HTR-8/SVneo (cell line): ENCODE measurements around the gene ADAMTSL1.

Source experiments
- DNase-seq: peaks from one replicate; pipeline ENCODE4 v3.0.0; 2011; ENCODE audit warnings: low spot score, mixed read lengths; ENCODE audit not compliant: insufficient read length
- FAIRE-seq: peaks from 2 replicates; lab custom pipeline; 2011; peaks lifted over from hg19 to GRCh38; lab: Jason Lieb, UNC

The ADAMTSL1 gene

DNA sequence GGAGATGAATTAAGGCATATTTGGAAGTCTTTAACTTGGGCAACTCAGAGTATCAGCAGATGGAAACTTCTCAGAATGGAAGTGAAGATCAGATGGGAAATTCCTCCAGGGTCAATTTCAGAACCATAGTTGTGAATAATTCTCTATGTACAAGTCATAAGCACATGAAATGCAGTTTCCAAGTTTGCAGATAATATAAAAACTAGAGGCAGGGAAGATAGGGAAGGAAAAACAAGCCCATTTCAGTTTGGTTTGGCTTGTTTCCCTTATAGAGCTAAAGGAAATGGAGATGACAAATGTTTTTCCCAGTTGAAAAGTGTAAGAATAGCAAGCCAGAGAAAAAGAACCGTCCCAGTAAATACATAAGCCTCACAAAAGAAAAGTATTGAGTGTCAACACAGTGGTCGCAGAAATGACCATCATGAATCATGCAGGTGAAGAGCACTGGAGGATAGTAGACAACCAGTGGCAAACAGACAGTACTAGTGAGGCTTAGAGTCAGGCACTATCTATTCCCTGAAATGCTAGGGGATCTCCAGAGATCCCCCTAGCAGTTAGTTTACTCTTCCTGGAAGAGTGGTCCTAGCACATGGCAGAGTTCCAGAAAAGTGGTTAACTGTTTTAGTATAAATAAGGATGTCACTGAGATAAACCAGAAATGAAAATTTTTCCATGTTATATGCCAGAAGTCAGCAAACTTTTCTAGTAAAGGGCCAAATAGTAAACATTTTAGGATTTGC, 313.1 kb downstream of the ADAMTSL1 start:
- DNase-seq = no peak
- no peak for FAIRE-seq

DNA sequence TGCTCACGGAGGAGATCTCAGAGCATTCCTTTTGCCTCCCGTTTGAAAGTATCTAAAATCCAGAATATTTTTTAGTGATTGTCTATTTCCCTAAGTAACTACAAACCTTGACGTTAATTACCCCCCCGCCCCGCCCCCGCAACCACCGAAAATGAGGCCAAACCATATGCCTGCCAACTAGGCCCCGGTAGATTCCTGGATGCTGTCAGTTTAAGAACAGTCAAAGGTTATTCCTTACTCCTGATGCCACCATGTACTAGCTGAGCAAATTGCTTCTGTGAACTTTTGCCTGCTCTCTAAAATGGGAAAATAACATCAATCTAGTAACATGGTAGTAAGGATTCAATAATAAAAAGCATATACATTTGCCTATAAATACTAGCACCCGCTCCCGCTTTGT, 314.3 kb downstream of the ADAMTSL1 start:
- FAIRE-seq (no peak), DNase-seq (no peak)

DNA sequence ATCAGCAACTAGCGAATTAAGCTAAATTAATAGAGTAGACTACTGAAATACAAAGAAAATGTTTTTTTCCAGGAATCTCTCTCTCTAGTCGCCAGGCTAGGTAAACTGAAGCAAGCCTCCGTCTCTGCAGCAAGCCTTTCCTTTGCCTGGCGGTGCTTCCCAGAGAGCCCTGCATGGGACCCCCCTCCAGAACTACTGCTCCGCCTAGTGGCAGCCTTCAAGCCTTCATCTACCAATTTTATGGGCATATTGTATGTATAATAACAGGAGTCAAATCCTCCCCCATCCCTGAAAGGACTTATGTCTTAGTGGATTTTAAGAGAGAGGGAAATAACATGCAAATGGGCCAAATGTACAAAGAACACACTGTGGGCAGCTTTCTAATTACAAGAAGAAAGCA, 317.1 kb downstream of the ADAMTSL1 start:
- FAIRE-seq (no peak), DNase-seq (peak; percentile 4)

DNA sequence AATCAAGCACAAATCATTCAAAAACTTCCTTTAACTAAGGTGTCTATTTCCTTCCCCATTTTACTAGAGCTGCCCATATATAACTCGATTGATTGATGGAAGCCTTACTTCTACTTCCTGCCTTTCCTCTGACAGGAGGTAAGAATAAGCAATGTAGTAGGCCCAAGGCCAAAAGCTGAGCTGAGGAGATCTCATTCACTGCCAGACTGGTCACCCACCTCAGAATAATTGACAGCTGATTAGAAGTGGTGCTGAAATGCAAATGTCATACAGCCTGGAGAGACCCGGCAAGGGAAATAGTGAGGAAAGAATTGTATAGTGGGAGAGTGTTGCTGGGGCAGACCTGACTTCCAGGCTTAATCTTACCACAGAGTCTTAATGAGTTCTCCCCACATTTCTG, 319.2 kb downstream of the ADAMTSL1 start:
- no peak for DNase-seq
- FAIRE-seq = no peak

DNA sequence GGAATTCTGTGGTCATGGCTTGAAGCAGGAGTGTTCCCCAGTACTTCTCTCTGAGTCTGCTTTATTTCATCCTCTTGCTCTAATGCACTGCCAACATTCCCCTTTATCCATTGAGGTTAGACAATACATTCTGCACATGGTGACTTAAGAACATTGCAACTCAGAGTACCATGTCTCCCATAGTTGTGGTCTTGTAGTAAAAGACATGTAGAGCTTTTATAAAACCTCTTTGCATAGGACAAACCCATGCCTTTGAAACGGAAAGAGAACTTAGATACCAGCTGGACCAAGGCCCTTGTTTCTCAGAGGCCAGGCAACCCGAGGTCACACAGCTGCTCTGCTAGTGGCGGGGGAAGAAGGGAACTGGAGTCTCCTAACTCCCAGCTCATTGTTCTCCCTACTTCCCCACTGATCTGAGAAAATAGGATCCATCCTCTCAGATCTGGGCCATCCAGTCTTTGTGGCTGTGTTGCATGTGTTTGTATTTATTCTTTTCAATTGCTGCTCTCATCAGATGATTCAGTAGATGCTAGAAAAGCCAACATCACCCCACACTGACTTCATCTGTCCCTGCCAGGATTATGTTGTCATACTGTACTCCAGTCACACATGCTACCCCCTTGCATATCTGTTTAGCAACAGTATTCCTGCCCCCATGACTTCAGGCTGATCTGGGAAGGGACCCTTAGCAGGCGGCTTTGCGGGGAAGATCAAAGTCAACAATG, 322.2 kb downstream of the ADAMTSL1 start:
- DNase-seq (no peak), FAIRE-seq (no peak)

DNA sequence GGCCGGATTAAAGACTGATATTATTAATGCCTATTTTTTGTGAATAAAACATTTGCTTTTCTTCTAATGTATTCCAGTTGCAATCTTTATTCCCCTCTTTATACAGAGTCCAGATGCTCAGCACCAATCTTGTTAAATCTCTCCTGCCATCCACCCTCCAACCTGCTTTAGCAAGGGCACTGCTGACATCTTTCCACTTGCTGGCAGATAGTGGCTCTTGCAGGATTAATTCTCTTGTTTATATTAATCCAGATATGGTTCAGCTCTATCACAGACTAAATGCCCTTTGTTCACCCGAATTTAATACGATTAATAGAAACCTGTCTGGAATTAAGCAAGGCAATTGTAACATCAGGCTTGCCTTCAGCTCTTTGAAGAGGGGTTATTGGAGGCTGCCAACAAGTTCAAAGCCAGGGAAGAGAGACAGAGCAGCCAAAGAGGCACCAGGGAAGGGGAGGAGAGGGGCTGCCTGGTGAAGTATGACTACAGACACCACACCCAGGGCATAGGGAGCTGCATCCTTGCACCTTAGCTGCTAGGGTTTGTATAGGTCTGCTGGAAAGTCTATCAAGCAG, 322.8 kb downstream of the ADAMTSL1 start:
- DNase-seq = no peak
- FAIRE-seq = no peak

DNA sequence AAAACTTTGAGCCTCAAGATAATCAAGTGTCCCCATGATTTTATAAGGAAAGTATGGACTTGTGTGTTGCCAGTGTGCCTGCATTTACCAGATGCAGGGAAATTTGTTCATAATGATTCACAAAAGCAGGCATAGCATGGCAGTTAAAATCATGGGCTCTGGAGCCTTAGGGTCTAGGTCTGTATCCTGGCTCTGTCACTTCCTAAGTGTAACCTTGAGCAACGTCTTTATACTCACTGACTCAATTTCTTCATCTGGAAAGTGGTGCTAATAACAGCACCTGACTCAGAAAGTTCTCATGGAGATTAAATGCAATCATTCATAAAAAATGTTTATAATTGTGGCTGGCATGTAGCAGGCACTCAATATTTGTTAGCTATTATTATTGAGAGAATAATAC, 324.2 kb downstream of the ADAMTSL1 start:
- DNase-seq = no peak

DNA sequence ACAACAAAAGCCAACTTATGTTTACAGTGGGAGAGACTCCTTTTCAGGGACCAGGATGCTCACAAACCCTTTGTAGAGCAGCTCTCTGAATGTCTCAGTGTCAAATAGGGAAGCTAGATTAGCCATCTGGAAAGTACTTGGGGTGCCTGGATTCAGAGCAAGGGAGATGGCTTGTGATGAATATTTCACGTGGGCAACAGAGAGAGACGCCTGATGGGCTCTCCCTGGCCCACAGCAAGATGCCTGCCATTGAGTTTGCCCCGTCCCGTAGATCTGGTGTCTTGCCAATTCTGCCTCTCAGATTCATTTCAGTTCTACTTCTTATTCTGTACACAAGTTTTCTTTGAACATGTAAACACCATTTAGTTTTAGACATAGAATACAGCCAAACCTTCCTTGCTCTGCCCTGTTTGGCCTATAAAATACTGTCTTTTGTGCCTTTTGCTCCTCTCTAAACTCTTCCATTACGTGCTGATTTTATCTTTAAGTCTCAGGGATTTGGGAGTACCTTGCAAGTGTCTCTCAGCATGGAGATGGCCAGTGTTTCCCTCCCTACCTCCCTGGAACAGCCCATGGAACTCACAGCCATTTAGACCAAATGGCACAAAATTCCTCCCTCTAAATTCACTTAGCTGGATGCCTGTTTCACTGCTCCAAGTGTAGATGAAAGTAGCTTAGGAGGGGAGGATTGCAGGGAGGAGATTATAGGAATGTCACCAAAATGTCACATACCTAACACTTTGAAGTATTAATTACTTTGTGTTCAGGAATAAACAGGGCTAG, 324.7 kb downstream of the ADAMTSL1 start:
- no peak for DNase-seq
- no peak for FAIRE-seq

More for the DNA sequence above, 324.2 kb downstream of the ADAMTSL1 start:
- no peak for FAIRE-seq

DNA sequence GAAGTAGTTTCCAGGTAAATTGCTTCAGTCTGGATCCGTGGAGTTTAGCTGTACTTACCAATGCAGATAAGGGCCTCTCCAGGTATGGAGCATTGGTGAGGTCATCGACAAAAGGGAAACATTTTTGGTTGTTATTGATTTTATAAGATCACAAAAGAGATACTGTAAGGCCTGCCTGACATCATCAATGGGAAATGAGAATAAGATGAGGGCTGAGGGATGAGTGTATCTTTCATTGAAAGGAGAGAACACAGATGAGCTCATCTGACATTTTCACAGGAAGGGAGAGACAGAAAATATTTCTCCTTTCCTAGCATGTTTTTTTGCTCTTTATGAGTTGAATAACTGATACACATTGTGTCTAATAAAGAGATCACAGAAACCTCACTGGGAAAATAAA, 325.5 kb downstream of the ADAMTSL1 start:
- no peak for FAIRE-seq
- DNase-seq = no peak

DNA sequence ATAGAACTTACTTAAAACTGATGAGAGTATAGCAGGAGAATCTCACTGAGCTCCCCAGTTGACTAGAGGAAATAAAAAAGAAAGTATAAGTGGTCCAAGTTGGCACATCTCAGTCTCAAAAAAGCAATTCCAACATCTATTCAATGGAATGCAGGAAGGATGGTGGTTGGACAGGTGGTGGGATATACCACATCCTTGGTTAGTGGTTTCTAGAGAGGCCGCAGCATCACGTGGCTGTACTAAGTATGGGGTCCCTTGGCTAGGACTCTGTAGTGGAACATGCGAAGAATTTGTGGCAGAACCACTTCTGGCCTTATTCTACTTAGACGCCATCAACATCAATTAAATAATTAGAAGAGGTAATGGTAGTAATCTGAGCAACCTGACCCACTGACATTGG, 326.6 kb downstream of the ADAMTSL1 start:
- no peak for FAIRE-seq

DNA sequence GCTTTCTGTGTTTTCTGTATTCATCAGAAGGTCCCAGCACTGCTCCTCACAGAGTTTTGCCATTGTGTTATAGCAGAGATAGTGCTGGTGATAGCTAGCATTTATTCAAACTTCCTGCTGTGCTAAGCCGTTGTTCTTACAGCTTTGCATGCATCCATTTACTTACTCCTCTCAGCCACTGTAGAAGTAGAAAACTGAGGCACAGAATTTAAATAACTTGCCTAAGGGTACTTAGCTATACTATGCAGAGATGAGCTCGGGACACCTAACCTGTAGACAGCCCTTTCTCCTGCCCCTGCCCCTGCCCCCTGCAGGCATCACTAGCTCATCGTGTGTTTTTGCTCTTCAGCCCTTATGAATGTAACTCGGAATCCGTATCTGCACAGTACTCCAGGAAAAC, 331.4 kb downstream of the ADAMTSL1 start:
- no peak for FAIRE-seq
- no peak for DNase-seq

More for the DNA sequence above, 326.6 kb downstream of the ADAMTSL1 start:
- DNase-seq = no peak

DNA sequence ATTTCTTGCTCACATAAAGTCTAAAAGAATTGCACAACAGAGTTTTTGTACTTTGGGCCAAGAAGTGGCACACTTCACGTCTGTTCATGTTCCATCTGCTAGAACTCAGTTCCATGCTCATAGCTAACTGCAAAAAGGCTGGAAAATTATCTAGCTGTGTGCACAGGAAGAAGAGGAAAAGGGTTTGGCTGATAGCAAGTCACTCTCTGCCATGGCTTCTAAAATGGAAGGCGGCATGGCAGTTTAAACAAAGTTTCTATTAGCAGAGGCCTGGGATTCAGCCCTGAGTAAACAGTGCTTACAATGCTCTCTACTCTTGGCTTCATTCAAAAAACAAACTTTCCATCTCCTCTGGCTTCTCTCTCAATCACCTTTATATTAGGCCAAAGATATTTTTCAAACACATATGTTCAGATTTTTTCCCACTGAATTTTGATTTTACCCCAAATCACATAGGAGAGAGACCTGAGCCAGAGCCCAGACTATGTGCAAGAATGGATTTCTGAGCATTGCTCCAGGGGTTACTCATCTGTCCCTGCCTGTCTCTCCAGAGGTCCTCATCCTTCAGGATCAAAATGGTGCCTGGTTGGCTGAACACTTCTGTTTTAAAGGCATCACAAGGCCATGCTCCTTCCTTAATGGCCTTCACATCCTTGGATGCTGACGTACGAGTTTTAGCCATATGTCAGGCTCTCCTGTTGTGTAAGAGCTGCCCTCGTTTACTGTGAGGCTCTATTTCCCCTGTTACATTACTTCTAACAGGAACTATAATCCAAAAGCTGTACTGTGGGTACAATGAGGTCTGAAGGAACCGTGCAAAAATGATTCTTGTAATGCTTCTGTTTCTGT, 332.5 kb downstream of the ADAMTSL1 start:
- FAIRE-seq (no peak), DNase-seq (no peak)

DNA sequence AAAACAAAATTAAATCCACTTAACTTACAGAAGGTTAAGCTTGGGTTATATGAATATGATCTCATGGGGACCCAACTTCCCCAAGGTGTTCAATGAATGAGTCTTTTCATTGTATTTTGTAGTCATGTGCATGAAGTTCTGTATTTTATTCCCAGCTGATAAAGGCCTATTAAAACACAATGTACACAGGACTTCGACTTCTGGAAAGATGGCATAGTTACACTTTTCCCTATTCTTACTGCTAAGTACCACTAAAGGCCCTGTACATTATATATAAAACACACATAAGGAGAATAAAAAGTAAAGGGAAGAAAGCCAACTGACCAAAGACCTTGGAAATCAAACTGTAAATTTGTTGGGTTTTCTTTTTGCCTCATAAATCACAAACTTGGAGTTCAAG, 336.6 kb downstream of the ADAMTSL1 start:
- DNase-seq (no peak), FAIRE-seq (no peak)

DNA sequence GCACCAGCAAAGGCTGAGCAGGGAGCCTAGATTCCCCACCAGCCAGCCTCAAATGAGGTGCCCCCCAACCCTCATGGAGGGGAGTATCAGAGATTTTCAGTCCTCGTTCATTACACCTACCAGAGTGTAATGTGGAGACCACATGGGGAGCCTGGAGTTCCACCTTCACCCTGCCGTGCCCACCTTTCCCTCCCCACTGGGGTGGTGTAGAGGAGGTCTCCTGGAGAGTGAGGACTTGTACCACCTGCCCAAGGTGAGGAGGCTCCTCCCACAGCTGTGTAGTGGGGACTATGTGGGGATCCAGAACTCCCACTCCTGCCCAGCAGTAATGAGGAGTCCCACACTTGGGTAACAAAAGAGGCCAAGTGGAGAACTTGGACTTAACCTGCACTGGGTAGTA, 337.2 kb downstream of the ADAMTSL1 start:
- FAIRE-seq = no peak
- DNase-seq = no peak

DNA sequence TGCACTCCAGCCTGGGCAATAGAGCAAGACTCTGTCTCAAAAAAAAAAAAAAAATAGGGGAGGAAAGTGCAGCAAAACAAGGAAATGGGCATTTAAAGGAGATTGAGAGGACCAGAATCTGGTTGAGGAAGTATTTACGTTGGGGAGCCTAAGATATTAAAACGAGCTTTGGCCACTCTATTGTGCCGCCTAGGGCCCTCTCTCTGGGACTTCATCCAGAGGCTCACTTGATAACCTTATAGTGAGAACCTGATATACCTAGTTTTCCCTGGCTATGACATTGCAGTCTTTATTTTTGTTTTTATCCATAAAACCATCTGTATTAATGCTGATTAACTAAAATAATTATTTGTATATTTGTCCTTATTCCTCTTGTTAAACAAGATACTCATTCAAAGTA, 345.5 kb downstream of the ADAMTSL1 start:
- FAIRE-seq = no peak
- no peak for DNase-seq

DNA sequence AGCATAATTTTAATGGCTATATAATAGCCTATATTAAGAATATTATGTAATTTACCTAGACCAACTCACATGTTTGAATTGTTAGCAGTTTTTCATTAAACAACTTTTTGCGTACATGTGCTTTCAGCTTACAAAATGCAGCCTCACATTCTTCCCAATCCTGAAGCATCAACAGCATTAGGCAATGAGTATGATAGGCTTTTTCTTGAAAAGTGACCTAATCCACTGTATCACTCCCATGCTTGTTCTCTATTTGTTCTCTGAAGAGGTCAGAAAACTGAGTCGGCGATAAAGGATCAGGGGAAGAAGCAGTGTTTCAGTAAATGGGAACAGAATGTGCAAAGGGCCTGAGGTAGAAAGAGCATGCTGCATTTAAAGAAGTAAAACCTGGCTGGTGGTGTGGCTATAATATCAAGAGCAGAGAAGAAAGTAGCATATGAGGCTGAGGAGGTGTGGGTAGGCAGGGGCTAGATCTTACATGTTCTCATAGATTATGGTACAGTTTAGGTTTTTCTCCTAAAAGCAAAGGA, 346.7 kb downstream of the ADAMTSL1 start:
- no peak for FAIRE-seq

DNA sequence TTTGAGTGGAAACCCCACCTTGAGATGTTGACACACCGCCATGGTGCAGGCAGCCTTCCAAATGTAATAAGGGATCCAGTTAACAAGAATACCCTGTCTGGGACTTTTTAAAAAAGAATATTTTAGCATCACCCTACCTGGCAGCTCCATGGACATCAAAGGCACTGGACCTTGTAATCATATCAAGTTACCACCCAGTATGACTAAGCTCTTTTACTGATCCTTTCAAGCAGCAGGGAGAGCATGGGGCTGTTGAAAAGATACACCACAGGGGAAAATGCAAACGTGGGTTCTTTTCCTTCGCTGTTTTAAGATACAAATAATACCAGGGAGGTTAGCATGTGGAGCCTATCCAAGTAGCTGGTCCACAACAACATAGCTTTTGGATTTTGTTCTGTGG, 347.8 kb downstream of the ADAMTSL1 start:
- no peak for DNase-seq

More for the DNA sequence above, 346.7 kb downstream of the ADAMTSL1 start:
- DNase-seq = no peak

DNA sequence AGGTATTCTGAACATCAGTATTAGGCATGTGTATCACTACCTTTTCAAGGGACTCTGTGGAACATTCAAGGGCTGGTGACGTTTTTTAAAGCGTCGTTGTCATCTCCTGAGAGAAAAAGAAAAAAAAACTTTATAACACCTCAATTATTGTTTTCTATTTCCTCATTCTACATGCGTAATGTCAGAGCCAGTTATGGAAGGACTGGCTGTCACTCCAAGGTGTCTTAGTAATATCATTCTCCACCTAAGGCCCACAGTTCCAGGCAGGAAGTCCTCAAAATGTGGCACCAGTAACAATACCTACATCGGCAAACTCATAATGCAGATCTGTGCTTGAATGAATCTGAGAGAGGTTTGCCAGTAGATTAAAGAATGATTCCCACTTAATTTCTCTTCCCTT, 348.9 kb downstream of the ADAMTSL1 start:
- DNase-seq = no peak
- FAIRE-seq = no peak

More for the DNA sequence above, 347.8 kb downstream of the ADAMTSL1 start:
- no peak for FAIRE-seq

DNA sequence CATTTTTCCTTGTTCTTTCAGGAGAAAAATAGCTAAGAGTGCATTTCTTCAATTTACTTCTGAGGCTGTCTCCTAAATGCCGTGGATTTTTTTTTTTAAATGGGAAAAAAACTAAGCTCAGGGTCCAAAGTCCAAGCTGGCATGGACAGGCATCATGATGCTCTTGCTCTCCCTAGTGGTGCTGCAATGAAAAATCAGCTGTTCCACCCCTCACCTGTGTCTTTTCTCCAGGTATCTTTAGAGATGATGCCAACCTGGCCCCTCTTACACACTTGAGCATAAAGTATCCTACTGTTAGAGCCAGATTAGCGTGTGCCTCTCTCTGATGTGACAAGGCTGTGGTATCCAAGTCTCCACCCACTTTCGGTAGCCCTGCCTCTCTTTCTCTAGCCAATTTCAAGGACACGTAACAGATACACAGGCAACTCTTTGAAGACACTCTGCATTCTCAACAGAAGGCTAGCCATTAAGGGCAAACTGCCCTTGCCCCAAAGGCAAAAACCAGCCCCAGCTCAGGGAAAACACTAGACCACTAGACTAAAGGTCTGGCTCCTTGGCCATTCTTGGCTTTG, 350.2 kb downstream of the ADAMTSL1 start:
- FAIRE-seq (no peak), DNase-seq (no peak)
